H1 (cell line): ENCODE results near the gene CCDC71L. TPM values are rescaled to one million over a fixed set of nuclear protein-coding genes. Genes with fewer than 3 reads are reported as not detected.

Source experiments
- BACH1 ChIP-seq: IDR thresholded peaks from 2 replicates; pipeline ENCODE4 v1.6.1; 2012; ENCODE audit warnings: low read length, improper control_type of control experiment
- CTBP2 ChIP-seq: IDR thresholded peaks from 2 replicates; pipeline ENCODE4 v1.7.0; 2011; ENCODE audit warnings: borderline replicate concordance, mild to moderate bottlenecking, moderate library complexity, mixed read lengths, low read length; ENCODE audit not compliant: insufficient read depth, insufficient read length
- GABPA ChIP-seq: IDR thresholded peaks from 2 replicates; pipeline ENCODE4 v1.6.1; 2011; ENCODE audit warnings: mild to moderate bottlenecking, low read length, moderate library complexity, borderline replicate concordance; ENCODE audit not compliant: insufficient read depth
- JUN ChIP-seq: IDR thresholded peaks from 2 replicates; pipeline ENCODE4 v1.6.1; 2011; ENCODE audit warnings: low read depth, mild to moderate bottlenecking, improper control_type of control experiment, low read length
- POLR2A ChIP-seq, 2 experiments: IDR thresholded peaks; 1 replicate in 1 of 2; 2 replicates in 1 of 2; pipeline ENCODE4 v1.6.1; 2011; ENCODE audit warnings: low read depth in 2 of 2, low read length in 2 of 2, mild to moderate bottlenecking in 2 of 2; ENCODE audit errors: control extremely low read depth in 1 of 2
- SIN3A ChIP-seq, 2 experiments: IDR thresholded peaks in 1 of 2; conservative IDR thresholded peaks in 1 of 2; 2 replicates each; pipeline ENCODE4 v1.6.1; 2011 to 2012; ENCODE audit warnings: low read length in 2 of 2, improper control_type of control experiment in 1 of 2, low read depth in 1 of 2, mild to moderate bottlenecking in 1 of 2
- SP2 ChIP-seq: IDR thresholded peaks from 2 replicates; pipeline ENCODE4 v1.6.1; 2012; ENCODE audit warnings: mild to moderate bottlenecking, low read length, inconsistent platforms
- polyA plus RNA-seq, 7 experiments: library from polyadenylated mRNA; depleted of rRNA in 3 of 7; stranded (reverse) in 5 of 7; unstranded in 2 of 7; fragments of >200 nt in 5 of 7; fragments of 200-250 nt in 2 of 7; gene quantifications; 1 replicate in 5 of 7; 2 replicates in 1 of 7; 4 replicates in 1 of 7; pipeline versions ENCODE4 v1.2.1 to v1.2.3, GENCODE V29; 2011 to 2013; ENCODE audit warnings: missing spikeins in 2 of 7, mixed read lengths in 2 of 7
- total RNA-seq: library from RNA; stranded (reverse); fragmentation: NEBNext Ultra II Directional; extraction: Animal tissue kit (Norgen Biotek cat#: 25700); gene quantifications from 2 replicates; pipeline ENCODE4 v1.2.1, GENCODE V29; 2021

Gene CCDC71L
- total and polyA plus RNA-seq, 2 of the 8 experiments (the other 6 are each of a cell fraction or from before 2014, with no cell fraction given), result 12.5 to 16.7 TPM

GRCh38 chr7:106655703-106656498 lies 5.1 kb downstream of the CCDC71L start (continued):
- TF ChIP-seq CTBP2, result no peak
- TF ChIP-seq JUN, result no peak
- no peak for TF ChIP-seq GABPA
- TF ChIP-seq POLR2A (IDR thresholded peaks at IDR 0.05; ENCODE audit: control extremely low read depth in 1 of 2, low read depth in 2 of 2, low read length in 2 of 2), result no peak
- TF ChIP-seq SP2, result no peak
- TF ChIP-seq BACH1, result no peak
- TF ChIP-seq SIN3A (conservative IDR thresholded peaks at IDR 0.05 in 1 of 2, IDR thresholded peaks at IDR 0.05 in 1 of 2; ENCODE audit: low read depth in 1 of 2, low read length in 2 of 2), result no peak
- TF ChIP-seq, all 59 proteins: peak for 0
